NCI-H82 treated with DMSO at 0.1 percent for 48 hours (cell line): ENCODE results near the gene PSMD3.

Experiments
- DNase-seq: peaks from one replicate; lab custom pipeline; 2025; ENCODE audit not compliant: unreplicated experiment; lab: John Stamatoyannopoulos, UW

Gene PSMD3

DNA sequence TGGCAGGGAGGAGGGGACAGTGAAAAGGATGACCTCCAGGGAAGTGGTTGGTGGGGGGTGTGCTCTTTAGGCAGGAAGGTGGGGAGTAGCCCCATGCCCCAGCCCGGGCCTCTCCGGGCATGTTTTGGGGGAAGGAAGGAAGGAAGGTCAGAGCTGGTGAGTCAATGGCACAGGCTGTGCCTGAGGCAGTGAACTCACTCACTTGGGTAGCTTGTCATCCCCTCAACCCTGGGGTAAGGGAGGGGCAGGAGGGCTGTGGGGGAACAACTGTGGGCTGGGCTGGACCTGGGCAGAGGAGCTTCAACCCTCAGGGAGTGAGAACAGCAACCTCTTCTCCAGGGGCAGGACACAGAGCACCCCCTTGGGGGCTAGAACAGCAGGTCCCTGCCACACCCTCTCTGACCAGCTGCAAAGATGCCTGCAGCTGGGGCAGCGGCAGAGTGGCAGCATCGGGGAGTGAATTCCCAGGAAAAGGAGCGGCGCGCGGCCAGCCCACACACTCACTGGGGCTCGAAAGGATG lies 40.9 kb downstream of the PSMD3 start:
- DNase-seq = no peak

- no peak for DNase-seq
These were observed 41.9 kb downstream of the PSMD3 start for GRCh38 chr17:40022497-40022896.

GRCh38 chr17:40022961-40023541 lies 42.4 kb downstream of the PSMD3 start:
- no peak for DNase-seq

DNA sequence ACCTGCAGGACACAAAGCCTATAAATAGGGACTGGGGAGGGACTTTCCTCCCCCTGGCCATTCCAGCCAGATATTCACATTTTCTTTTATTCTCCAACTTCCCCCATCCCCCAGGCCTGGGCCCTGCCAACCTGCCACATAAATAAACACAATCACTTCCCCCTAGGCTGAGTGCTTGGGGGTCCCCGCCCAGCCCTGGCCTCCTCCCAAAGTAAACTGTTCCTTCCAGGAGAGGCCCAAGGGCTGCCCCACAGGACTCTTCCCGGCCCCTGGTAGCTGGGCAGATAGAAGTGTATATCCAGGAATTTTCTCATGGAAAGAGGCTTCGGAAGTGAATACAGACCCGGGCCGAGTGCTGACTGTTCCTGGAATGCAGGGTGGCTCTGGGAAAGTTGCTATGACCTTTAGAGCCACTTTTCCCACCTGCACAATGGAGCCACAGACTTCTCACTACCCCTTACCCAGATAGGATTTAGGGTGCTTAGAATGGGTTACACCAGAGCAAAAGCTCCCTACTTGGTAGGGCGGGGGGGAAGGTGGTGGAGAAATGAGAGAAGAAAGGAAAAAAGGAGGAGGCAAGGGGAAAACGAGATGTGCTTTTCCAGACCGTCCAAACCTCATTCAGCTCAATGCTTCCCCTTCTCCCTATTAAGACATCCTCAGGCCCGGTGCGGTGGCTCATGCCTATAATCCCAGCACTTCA lies 43.1 kb downstream of the PSMD3 start:
- DNase-seq = no peak

- no peak for DNase-seq
These were observed 44.3 kb downstream of the PSMD3 start for GRCh38 chr17:40024901-40025300.

- DNase-seq = no peak
These were observed 45.0 kb downstream of the PSMD3 start for GRCh38 chr17:40025559-40025958.

DNA sequence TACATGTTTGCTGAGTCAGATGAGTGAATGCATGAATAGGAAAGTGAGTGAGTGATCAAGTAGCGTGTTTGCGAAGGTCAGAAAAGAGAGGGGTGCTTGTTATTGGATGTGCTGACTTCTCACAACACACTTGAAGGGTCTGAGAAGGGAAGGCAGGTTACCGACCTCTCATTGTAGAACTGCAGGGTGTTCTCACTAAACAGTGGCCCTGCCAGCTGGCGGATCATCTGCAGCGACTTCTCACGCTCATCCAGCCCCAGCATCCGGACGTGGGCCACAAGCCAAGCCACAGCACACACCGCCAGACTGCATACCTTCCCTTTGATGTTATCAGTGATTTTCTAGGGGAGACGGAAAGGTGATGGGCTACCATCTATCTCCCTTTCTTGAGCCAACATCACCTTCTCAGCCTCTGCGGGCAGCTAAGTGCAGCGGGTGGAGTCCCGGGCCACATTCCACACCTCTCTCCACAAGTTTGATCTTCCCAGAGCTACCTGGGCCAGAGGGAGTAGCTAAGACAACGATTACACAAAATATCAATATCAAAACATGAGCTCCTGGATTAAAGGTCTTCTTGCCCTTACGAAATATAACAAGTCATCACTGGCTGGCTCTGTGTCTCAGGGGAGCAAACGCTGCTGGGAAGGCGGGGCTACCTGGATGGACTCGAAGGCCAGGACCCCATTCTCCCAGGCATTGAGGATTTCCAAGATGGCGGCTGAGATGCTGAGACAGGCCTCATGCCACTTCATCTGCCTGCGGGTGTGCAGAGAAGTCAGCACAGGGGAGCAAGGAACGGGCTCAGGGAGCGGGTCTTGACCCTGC lies 45.6 kb downstream of the PSMD3 start:
- no peak for DNase-seq

DNA sequence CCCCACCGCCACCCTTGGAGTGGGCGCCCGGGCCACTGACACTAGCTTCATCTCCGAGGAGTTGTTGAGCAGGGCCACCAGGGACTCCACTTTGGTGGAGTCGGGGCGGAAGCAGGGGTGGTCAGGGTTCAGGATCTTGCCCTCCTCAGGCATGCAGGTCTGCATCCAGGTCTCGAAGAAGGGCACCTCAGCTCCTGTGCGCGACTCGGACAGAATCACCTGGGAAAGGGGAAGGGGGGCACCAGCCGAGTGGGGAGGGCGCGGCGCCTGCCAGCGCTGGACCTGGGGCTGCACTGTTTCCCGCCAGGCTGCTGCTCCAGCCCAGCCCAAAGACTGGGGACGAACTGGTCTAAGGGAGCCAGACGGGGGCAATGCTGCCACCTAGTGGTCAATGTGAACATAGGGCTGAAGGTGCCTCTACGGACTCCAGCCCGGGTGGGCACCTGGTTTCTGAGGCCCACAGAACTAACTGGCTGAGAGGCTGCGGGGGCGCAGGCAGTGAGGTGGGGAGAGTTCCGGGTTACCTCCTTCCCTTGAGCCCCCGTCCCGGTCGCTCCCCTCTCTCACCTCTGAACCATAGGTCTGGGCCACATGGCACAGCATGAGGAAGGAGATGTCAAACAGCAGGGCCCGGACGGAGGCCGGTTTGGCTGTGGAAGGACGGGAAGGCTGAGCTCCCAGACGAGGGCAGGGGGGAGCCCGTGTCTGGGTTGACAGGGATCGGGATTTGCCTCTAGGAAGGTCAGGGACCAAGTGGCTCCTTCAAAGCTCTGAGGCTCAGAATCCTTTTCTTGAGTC lies 46.4 kb downstream of the PSMD3 start:
- peak; percentile 49 for DNase-seq

- DNase-seq = no peak
These were observed 47.0 kb downstream of the PSMD3 start for GRCh38 chr17:40027614-40028012.

GRCh38 chr17:40028595-40028994 lies 48.0 kb downstream of the PSMD3 start:
- no peak for DNase-seq

DNA sequence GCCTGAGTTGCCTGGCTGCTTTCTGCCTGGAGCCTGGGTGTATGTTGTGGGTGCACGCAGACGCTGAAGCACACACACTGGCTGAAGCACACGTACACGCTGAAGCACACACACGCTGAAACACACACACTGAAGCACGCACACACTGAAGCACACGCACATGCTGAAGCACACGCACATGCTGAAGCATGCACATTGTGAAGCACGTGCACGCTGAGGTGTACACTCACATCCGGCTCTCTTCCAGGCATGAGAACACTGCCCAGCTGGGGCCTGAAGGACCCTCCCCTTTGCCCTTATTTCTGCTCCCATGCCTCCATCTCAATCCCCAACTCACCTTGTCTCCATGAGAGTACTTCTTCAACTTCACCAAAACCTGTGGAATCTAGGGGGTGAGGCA lies 51.1 kb downstream of the PSMD3 start:
- no peak for DNase-seq

GRCh38 chr17:40032322-40033320 lies 52.0 kb downstream of the PSMD3 start:
- no peak for DNase-seq

DNA sequence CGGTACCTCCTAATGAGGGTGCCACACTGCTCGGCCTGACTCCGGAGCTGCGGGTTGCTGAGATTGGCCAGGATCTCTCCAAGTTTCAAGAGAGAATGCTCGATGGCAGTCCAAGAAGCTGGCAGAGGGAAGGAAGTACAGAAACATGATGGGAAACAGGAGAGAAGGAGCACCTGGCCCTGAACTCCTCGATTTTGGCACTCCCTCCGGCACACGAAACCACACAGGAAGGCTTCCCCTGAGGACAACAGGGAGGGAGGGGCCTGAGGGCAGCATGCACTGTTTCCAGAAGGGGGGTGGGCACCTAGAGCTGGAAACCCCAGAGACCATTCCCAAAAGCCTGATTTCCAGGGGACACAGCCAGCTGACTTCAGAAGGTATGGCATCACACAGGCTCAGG lies 52.7 kb downstream of the PSMD3 start:
- no peak for DNase-seq

- no peak for DNase-seq
These were observed 54.0 kb downstream of the PSMD3 start for GRCh38 chr17:40034426-40035161.

- peak; percentile 8 for DNase-seq
These were observed 54.6 kb downstream of the PSMD3 start for GRCh38 chr17:40035162-40035559.

DNA sequence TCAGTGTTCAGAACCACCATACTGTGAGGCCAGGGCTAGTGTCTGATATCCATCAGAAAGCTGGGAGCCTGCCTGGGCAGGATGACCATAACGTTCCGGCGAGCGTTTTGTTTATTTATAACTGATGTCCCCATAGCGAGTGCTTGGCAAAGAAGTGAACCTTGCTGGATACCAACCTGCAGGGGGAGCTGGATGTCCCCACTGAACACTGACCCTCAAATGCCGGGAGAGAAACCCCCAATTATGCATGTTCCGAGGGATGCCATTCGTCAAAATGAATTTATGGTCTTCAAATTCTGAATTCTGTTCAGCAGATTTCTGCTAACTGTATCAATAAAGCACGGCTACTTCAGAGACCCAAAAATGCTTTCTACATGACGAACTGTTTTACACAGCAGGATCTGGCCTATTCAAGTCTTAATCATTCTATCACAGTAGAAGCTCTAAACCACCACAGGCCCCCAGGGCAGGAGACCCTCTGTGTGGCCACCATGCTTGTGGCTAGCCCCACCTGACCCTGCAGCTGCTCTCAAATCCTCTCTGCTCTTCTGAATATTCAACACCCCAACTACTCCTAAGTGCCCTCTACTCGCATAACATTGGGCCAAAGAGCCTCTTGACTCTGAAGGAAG lies 58.4 kb downstream of the PSMD3 start:
- no peak for DNase-seq

DNA sequence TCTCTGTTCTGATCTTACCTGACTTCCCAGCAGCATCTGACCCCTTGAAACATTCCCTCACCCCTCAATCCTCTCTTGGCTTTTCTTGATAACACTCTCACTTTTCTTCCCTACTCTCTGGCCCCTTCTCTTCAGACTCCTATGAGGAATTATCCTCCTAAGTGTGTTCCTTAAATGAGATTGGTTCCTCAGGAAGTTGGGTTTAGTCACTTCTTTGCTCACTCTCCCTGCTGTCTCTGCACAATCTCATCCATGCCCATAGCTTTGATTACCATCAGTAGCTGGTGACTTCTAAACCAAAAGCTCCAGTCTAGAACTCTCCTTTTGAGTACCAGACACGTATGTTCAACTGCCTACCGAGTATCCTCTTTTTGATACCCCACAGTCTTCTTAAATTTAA lies 60.6 kb downstream of the PSMD3 start:
- DNase-seq = no peak
